ENCODE data around the gene ABCC1.
"Not testable (repeated sequence)": the region's sequence is repeated elsewhere in the genome, so short reads cannot be mapped to it uniquely, and the experiment has no call there.

The ABCC1 gene

GRCh38 chr16:16145286-16145685 lies 195.9 kb downstream of the ABCC1 start:
- TF ChIP-seq HDGF (IDR thresholded peaks at IDR 0.05; ENCODE audit: borderline replicate concordance) (no peak), CTBP1 (IDR thresholded peaks at IDR 0.05; ENCODE audit: borderline replicate concordance) (no peak), BHLHE40 (IDR thresholded peaks at IDR 0.05; ENCODE audit: borderline replicate concordance) (no peak), ARNT (IDR thresholded peaks at IDR 0.05) (no peak), LEF1 (IDR thresholded peaks at IDR 0.05; ENCODE audit: borderline replicate concordance) (no peak), SP1 (IDR thresholded peaks at IDR 0.05) (no peak), FOXK2 (IDR thresholded peaks at IDR 0.05) (no peak), L3MBTL2 (conservative IDR thresholded peaks at IDR 0.05) (no peak), PKNOX1 (IDR thresholded peaks at IDR 0.05) (no peak), TARDBP (IDR thresholded peaks at IDR 0.05) (no peak), FOXM1 (IDR thresholded peaks at IDR 0.05; ENCODE audit: borderline replicate concordance) (no peak)
- no peak for DNase-seq (ENCODE audit: extremely low spot score)
- POLR2A ChIA-PET: no interaction called here
- CTCF ChIA-PET: no interaction called here

GRCh38 chr16:16146380-16147315 lies 197.2 kb downstream of the ABCC1 start:
- POLR2A ChIA-PET: interaction anchor here (0.6 kb wide), 1 partner anchor 78 kb away, joined by 3 read pairs; no protein-coding TSS in a partner anchor
- TF ChIP-seq ARNT (IDR thresholded peaks at IDR 0.05) (no peak), CTBP1 (IDR thresholded peaks at IDR 0.05; ENCODE audit: borderline replicate concordance) (no peak), NFRKB (IDR thresholded peaks at IDR 0.05) (no peak), PKNOX1 (IDR thresholded peaks at IDR 0.05) (no peak), HDGF (IDR thresholded peaks at IDR 0.05; ENCODE audit: borderline replicate concordance) (no peak), FOXK2 (IDR thresholded peaks at IDR 0.05) (no peak), ZNF384 (IDR thresholded peaks at IDR 0.05) (no peak), ELF4 (IDR thresholded peaks at IDR 0.05) (no peak), TARDBP (IDR thresholded peaks at IDR 0.05) (no peak)
- no peak for DNase-seq (ENCODE audit: extremely low spot score)
- CTCF ChIA-PET: interaction anchor here (0.7 kb wide), 1 partner anchor 451 kb away, joined by 3 read pairs; no protein-coding TSS in a partner anchor

- POLR2A ChIA-PET: interaction anchor here (0.6 kb wide), 1 partner anchor 79 kb away, joined by 3 read pairs; no protein-coding TSS in a partner anchor
- no peak for DNase-seq (ENCODE audit: extremely low spot score)
- TF ChIP-seq SP1 (IDR thresholded peaks at IDR 0.05): no peak
- CTCF ChIA-PET: interaction anchor here (0.7 kb wide), 1 partner anchor 452 kb away, joined by 3 read pairs; no protein-coding TSS in a partner anchor
Measured at GRCh38 chr16:16147316-16147999, 198.0 kb downstream of the ABCC1 start.

GRCh38 chr16:16148000-16148599 lies 198.7 kb downstream of the ABCC1 start:
- CTCF ChIA-PET; POLR2A ChIA-PET; DNase-seq (ENCODE audit: extremely low spot score): not testable (repeated sequence)

- no peak for TF ChIP-seq TARDBP (IDR thresholded peaks at IDR 0.05)
- TF ChIP-seq HDGF (IDR thresholded peaks at IDR 0.05; ENCODE audit: borderline replicate concordance): no peak
- TF ChIP-seq NFRKB (IDR thresholded peaks at IDR 0.05): no peak
- DNase-seq (ENCODE audit: extremely low spot score): no peak
- CTCF ChIA-PET: no interaction called here
- POLR2A ChIA-PET: no interaction called here
Measured at GRCh38 chr16:16148755-16149154, 199.3 kb downstream of the ABCC1 start.

- TF ChIP-seq ARNT (IDR thresholded peaks at IDR 0.05) (no peak), CTBP1 (IDR thresholded peaks at IDR 0.05; ENCODE audit: borderline replicate concordance) (no peak), TARDBP (IDR thresholded peaks at IDR 0.05) (no peak), L3MBTL2 (conservative IDR thresholded peaks at IDR 0.05) (no peak), LEF1 (IDR thresholded peaks at IDR 0.05; ENCODE audit: borderline replicate concordance) (no peak), HDGF (IDR thresholded peaks at IDR 0.05; ENCODE audit: borderline replicate concordance) (no peak), ZNF384 (IDR thresholded peaks at IDR 0.05) (no peak)
- ChIA-PET POLR2A (no interaction called here), CTCF (no interaction called here)
- DNase-seq (ENCODE audit: extremely low spot score): no peak
Measured at GRCh38 chr16:16149710-16150116, 200.3 kb downstream of the ABCC1 start.

- TF ChIP-seq L3MBTL2 (conservative IDR thresholded peaks at IDR 0.05) (no peak), SP1 (IDR thresholded peaks at IDR 0.05) (no peak), LEF1 (IDR thresholded peaks at IDR 0.05; ENCODE audit: borderline replicate concordance) (no peak)
- POLR2A ChIA-PET: no interaction called here
- CTCF ChIA-PET: no interaction called here
- no peak for DNase-seq (ENCODE audit: extremely low spot score)
Measured at GRCh38 chr16:16150117-16150877, 200.9 kb downstream of the ABCC1 start.

All from HEK293T (cell line).